HG02763 (cell line): ENCODE data around the gene PRSS53.
"Not testable (repeated sequence)": the region's sequence is repeated elsewhere in the genome, so short reads cannot be mapped to it uniquely, and the experiment has no call there.

ENCODE experiments used
- ATAC-seq: cut with Tn5 transposase; IDR thresholded peaks from one replicate; pipeline ENCODE4 v1.9.1; 2021; ENCODE audit warnings: mild to moderate bottlenecking, moderate library complexity; ENCODE audit not compliant: unreplicated experiment

Gene PRSS53

GRCh38 chr16:31088459-31089183, at the start of gene PRSS53:
Gene PRSS53 (minus strand): TSS chr16:31088943. CDS start chr16:31088809, 134 bp downstream.
- no peak for ATAC-seq

DNA sequence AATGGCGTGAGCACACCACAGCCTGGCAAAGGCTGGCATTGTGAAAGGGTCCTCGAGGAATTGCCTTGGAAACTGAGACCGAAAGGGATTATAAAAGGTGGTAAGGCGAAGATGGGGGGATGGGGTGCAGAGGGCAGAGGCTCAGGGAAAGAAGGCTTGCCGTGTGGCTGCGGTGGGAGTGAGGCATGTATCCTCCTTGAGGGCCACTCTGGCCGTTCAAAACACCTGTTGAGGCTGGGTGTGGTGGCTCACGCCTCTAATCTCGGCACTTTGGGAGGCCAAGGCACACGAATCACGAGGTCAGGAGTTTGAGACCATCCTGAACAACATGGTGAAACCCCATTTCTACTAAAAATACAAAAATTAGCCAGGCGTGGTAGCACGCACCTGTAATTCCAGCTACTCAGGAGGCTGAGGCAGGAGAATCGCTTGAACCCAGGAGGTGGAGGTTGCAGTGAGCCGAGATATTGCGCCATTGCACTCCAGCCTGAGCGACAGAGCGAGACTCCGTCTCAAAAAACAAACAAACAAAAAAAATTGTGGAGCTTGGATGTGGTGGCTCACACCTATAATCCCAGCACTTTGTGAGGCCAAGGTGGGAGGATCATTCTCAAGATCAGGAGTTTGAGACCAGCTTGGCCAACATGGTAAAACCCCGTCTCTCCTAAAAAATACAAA, 48.2 kb upstream of the PRSS53 start:
- ATAC-seq: not testable (repeated sequence)

GRCh38 chr16:31136287-31136662, 47.5 kb upstream of the PRSS53 start:
- no peak for ATAC-seq

GRCh38 chr16:31135535-31136286, 47.0 kb upstream of the PRSS53 start, which contains the start of gene PRSS8:
Gene PRSS8 (minus strand): TSS chr16:31135727. CDS start chr16:31135498, 229 bp downstream.
- no peak for ATAC-seq

DNA sequence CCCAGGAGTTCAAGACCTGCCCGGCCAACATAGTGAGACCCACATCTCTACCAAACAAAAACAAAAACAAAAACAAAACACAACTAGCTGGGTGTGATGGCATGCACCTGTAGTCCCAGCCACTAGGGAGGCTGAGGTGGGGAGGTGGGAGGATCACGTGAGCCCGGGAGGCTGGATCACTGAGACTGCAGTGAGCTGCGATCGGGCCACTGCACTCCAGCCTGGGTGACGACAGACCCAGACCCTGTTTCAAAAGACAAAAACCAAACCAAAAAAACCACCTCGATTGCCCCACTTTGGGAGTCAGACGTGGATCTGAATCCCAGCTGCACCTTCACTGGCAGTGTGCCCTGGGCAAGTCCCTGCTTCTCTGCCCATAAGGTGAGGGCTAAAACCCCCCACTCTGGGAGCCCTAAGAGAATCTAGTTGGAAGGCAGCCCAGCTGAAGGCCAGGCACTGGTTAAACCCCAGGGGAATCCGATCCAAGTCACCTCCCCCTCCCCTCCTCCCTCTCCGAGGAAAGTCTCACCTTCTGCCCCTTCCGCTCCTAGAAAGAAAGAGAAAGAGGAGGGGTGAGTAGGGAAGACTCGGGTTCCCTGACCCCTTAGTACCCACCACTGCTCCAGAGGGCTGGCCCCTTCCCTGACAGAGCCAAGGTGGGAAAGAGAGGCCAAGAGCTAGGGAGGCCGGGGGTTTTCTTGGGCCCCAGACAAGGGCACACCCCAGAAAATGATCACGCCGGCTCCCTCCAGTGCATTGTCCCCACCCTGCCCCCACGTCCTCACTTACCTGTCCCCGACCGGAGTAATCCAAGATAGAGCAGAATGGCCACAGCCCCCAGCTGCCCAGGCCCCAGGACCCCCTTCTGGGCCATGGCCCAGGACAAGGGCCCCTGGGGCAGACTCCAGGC, 46.1 kb upstream of the PRSS53 start:
- no peak for ATAC-seq

DNA sequence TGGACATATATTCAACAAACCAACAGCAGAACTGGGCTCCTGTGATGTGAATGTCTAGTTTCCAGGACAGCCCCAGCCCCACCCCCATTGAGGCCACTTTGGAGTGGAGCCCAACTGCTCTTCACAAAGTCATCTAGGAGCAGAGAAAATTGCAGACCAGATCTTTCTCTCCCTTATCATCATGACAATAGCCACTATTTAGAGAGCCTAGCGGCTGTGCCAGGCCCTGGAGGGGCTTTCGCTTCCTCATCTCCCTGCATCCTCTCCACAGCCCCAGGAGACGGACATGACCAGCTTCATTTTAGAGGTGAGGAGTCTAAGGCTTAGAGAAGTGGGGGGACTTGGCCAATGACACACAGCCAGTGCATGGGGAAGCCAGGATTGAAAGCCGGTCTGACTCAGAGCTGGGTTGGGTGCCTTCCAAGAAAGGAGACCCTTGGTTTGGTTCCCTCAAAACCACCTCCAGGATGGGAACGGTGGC, 45.4 kb upstream of the PRSS53 start:
- no peak for ATAC-seq

DNA sequence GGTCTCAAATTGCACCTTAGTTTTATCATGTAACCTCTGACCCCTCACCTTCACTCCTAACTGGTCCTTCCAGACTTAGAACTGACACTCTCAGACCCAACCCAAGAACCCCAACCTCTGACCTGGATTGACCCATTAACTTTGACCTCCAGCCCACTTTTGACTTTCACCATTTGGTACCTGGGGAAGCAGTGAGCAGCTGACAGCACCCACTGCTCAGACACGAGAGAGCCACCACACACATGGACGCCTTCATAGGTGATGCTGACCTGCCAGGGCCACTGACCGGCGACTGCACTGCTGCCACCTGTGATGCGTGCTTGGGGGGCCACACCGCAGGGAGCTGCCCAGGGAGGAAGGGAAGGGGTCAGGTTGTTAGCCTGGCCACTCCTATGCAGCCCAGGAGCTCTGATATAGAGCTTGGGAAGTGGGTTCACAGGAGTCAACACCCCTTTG, 44.3 kb upstream of the PRSS53 start:
- no peak for ATAC-seq

DNA sequence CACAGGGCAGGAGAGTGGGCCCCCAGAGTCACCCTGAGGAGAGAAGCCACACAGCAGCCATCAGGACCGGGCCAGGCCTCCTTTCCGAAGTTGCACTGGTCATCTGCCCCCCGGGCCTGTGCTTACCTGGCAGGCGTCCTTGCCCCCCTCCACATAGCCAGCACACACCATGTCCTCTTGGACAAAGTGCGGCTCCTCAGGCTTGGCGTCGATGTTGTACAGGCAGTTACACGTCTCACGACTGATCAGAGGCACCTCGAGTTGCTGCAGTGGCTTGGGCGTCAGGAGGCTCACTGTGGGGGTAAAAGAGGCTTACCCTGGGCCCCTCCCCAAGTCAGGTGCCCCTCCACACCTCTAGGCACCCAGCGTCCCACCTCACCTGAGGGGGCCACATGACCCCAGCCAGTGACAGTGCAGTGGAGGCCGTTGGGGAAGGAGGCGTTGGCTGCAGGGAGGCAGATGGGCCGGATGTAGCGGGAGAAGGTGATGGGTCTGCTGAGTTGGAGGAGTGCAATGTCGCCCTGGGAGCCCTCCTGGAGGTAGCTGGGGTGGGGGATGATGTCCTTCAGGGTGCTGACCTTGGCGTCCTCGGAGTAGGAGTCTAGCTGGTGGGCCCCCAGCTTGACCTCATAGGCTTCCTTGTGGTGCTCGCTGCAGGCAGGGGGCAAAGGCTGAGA, 43.7 kb upstream of the PRSS53 start:
- no peak for ATAC-seq

DNA sequence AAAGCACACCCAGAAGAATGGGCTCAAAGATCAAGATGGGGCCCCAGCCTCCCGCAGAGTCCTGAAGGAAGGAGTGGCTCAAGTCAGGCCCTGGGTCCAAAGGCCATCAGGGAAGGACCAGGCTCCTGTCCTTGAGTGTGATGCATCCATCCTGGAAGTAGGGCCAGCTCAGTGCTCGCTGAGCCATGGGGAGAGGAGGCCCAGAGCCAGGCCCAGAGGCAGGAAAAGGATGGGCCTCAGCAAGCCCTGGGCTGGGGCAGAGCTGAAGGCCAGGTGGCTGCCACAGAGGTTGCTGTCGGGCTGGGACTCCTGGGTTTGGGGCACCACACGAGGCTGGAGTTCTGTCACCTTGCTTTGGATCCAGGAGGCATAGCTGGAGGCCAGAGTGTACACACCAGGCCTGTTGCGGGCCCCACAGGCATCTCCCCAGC, 43.1 kb upstream of the PRSS53 start:
- ATAC-seq: no peak

DNA sequence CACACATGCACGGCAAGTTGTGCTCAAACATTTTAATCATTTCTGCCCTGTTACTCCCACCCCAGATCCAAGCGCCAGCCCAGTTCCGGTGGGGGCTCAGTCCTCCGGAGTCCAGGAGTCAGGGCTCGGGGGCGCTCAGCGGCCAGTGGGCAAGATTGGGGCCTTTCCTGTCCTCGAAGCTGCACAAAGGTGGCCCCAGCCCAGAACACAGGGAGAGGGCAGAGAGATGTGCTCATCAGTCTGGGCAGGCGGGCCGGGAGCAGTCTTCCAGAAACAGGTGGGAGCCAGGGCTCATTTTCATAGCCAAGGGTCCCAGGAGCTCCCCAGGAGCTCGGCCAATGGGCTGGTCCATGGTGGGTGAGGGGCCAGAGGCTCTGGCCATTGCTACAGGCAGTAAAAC, 42.7 kb upstream of the PRSS53 start:
- ATAC-seq: no peak

DNA sequence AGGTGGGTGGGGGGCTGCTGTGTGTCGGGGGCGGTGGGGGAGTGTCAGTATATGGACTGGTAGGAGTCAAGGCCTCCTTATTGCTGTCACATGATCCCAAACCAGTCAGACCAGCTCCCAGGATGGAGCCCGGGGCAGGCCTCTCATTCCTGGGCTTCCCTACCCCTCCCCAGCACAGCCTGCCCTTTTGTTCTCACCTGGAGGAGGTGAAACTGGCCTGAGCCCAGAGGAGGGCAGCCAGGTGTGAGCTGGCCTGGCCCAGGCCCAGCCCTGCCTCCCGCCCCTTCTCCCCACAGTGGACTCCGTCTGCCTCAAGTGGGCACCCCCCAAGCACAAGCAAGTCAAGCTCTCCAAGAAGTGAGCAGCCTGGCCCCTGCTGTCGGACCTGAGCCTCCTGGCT, 42.2 kb upstream of the PRSS53 start:
- ATAC-seq: no peak

DNA sequence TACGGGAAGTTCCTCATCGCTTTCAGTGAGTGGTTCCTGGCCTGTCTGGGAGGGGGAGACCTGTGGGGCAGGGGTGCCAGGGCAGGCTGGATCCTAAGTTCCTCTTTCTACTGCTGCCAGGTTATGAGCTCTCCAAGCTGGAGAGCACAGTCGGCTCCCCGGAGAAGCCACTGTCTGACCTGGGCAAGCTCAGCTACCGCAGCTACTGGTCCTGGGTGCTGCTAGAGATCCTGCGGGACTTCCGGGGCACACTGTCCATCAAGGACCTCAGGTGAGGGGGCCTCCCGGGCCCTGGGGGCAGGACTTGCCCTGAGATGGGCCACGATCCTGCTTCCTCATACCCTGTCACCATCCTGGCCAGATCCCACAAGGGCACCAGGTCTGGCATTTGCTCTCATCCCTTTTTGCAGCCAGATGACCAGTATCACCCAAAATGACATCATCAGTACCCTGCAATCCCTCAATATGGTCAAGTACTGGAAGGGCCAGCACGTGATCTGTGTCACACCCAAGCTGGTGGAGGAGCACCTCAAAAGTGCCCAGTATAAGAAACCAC, 41.7 kb upstream of the PRSS53 start:
- no peak for ATAC-seq

DNA sequence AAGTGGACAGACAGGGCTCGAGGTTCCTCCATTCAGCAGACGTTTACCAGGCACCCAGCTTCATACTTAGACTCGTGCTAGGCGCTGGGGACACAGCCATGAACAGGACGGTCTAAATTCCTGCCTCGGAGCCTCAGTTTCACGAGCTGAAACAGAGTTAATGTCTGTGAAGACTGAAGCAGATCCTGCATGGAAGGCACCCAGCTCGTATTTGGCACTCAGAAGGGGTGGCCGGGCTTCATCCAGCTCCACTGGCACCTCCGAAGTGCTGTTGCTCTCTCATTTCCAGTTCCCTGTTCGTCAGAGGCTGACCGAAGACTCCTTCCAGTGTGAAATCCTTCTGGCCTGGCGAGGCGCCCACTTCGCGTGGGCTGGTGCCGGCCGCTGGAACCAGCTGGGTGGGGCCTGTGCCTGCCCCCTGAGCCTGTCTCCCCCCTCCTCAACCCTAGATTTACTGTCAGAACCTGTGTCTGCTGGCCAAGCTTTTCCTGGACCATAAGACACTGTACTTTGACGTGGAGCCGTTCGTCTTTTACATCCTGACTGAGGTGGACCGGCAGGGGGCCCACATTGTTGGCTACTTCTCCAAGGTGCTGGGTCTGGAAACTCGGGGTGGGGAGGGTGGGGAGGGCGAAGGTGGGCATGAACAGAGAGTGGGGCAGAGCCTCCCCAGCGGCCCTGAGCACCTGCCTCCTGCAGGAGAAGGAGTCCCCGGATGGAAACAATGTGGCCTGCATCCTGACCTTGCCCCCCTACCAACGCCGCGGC, 41.0 kb upstream of the PRSS53 start:
- no peak for ATAC-seq

DNA sequence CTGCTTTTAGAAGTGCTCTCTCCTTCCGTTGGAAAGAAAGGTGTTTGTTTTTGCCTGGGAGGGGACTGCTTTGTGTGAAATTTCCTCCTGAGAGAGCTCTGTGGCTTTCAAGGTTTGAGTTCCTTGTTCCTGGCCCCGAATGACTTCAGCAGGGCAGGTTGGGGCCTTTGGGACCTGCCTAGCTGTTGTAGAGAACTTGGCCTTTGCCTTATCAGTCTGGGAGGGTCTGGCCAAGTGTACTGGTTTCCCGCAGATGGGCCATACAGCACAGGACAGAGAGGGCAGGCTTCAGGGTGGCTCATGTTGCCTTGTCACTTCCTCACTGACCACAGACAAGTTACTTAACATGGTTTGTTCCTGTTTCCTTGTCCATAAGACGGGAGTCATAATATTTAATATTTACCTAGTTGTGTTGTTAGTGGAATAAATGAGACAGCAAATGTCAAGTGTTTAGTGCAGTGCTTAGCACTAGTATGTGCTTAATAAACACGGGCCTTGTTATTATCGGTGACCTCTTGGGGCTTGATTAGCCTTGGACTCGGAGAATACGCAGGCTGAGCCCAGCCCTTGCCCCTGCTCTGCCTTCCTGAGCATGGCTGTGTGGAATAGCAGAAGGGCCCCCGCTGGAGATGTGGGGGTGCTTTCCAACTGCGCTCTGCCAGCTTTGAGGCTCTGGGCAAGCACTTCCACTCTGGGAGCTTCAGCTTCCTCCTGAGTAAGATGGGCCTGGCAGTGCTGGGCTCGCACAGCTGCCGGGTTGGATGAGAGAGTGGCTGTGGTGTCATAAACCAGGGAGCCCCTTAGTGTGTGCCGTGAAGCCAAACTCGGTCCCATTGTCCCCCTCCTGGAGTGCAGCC, 40.2 kb upstream of the PRSS53 start:
- no peak for ATAC-seq

DNA sequence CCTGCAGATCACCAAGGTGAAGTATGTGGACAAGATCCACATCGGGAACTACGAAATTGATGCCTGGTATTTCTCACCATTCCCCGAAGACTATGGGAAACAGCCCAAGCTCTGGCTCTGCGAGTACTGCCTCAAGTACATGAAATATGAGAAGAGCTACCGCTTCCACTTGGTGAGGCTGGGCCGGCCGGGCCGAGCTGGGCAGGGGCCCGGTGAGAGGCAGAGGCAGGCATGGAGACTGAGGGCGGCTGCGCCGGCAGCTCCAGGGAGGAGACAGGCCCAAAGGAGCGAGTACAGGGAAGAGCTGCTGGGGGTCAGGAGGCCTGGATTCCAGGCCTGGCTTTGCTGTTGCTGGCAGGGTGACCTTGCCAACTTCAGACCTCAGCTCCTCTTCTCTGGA, 38.4 kb upstream of the PRSS53 start:
- no peak for ATAC-seq

- no peak for ATAC-seq
Observed at GRCh38 chr16:31125844-31126243, 37.1 kb upstream of the PRSS53 start.

GRCh38 chr16:31120129-31120528, 31.4 kb upstream of the PRSS53 start:
- ATAC-seq: no peak
